Measurements from ENCODE around the gene DEPDC5.

GRCh38 chr22:31944700-31945442 lies 191.1 kb downstream of the DEPDC5 start:
- TF ChIP-seq CTCF (conservative IDR thresholded peaks at IDR 0.05; ENCODE audit: low read length) (0 out of 2 replicates have a peak, but pooled peaks have one; percentile 12), EZH2phosphoT487 (IDR thresholded peaks at IDR 0.05; ENCODE audit: borderline replicate concordance, low read depth, low read length) (no peak)
